Hindlimb muscle (tissue), 1 donor: Measurements from ENCODE around the gene SNRNP40. TPM values are rescaled to one million over a fixed set of nuclear protein-coding genes. Genes with fewer than 3 reads are reported as not detected.

Experiments
- DNase-seq: peaks from one replicate; pipeline ENCODE4 v3.0.0-alpha.2; 2013
- polyA plus RNA-seq: library from polyadenylated mRNA; unstranded; fragments of 120-200 nt; gene quantifications from one replicate; pipeline ENCODE4 v1.2.1, GENCODE V29; 2013; ENCODE audit not compliant: insufficient read length

The SNRNP40 gene
- polyA plus RNA-seq, 1 donor: 37.0 TPM

DNA sequence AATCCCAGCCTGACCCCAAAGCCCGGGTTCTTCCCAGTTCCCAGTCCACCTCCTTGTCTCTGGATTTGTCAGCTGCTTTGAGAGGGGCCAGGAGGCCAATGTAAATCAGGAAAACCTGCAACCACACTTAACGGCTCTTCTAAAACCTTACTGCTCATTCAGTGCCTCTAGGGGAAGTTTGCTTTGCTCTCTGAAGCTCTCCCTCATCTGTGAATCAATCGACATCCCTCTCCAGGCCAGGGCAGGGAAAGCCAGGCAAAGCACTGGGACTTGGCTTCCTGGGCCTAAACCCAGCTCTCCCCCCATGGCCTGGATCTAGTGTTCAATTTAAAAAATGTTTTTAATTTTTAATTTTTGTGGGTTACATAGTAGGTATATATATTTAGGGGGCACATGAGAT, 66.2 kb downstream of the SNRNP40 start:
- no peak for DNase-seq

- no peak for DNase-seq
These were observed 67.6 kb downstream of the SNRNP40 start for GRCh38 chr1:31228986-31229385.

- DNase-seq: no peak
These were observed 68.6 kb downstream of the SNRNP40 start for GRCh38 chr1:31227891-31228568.

- DNase-seq: no peak
These were observed 72.5 kb downstream of the SNRNP40 start for GRCh38 chr1:31224068-31224467.

- no peak for DNase-seq
These were observed 74.4 kb downstream of the SNRNP40 start for GRCh38 chr1:31222176-31222575.

DNA sequence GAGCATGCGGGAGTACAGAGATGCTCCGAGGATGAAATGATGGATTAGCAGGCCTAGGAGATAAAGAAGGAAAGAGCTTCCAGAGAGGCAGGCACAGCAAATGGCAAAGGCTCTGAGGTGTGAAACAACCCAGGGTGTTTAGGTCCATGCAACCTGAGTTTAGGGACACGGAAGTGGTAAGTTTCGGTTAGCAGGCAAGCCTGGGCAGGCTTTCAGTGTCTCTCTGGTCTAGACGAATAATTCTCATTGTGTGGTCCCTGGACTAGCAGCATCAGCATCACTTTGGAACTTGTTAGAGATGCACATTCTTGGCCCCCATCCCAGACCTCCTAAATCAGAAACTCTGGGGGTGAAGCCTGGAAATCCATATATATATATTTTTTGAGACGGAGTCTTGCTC, 75.5 kb downstream of the SNRNP40 start:
- no peak for DNase-seq

- no peak for DNase-seq
These were observed 77.1 kb downstream of the SNRNP40 start for GRCh38 chr1:31219489-31219888.

- DNase-seq: no peak
These were observed 77.9 kb downstream of the SNRNP40 start for GRCh38 chr1:31218705-31219104.

DNA sequence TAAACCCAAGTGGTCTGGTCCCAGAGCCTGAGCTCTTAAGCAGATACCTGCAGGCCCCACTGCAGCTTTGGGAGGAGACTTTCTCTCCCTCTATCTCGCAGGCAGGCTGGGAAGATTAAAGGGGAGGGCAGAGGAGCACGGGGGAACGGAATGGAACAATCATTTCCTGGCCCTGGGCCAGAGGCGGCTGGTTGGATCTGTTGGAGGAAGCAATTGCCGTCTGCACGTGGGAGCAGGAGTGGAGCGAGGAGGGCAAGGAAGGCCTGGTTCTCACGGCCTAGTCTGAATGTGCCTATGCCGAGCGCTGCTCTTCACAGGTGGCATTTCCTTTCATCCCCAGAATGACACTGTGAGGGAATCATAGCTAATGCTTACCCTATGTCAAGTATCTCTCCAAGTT, 80.6 kb downstream of the SNRNP40 start:
- DNase-seq: peak; percentile 66

DNA sequence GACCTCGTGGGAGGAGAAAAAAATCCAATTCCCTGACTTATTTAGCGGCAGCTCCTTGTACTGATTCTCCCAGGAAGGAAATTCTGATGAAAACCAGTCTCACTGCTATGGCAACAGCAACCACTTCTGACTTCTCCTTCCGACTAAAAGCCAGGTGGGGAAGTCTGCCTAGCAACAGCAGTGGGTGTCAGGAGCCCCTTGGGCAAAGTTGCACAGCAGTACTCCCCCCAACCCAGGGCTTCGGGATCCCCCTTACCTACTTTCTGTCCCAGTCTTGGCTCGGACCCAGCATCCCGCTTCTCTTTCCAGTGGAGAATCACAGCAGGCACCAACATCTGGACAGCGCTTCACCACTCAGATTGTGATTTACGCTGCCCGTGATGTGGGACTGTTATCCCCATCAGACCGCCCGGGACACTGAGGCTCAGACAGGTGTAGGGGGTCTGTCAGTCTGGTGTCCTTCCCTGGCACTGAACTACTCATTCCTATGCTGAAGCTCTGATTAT, 81.5 kb downstream of the SNRNP40 start:
- no peak for DNase-seq

- DNase-seq: no peak
These were observed 82.1 kb downstream of the SNRNP40 start for GRCh38 chr1:31214316-31215064.

Other genes with a start within 250 kb of the SNRNP40 start
- gene PUM1, start 231.1 kb downstream of the SNRNP40 start, polyA plus RNA-seq: 60.9 TPM
- gene NKAIN1, start 56.9 kb downstream of the SNRNP40 start, polyA plus RNA-seq: 1.8 TPM
- gene ZCCHC17, start 244 bp upstream of the SNRNP40 start, polyA plus RNA-seq: 24.2 TPM
- gene FABP3, start 76.3 kb upstream of the SNRNP40 start, polyA plus RNA-seq: 134 TPM
- 45.1 TPM for gene SERINC2, start 116.4 kb upstream of the SNRNP40 start, polyA plus RNA-seq